Measurements from ENCODE around the gene YAP1. TPM values are rescaled to one million over a fixed set of nuclear protein-coding genes. Genes with fewer than 3 reads are reported as not detected.

Gene YAP1
- 74.3 TPM for polyA plus RNA-seq
- long read RNA-seq, donor 1, full-length matches to known transcripts, result 6 of 6 reads
- long read RNA-seq, donor 1, partial matches to known transcripts, result 0 of 6 reads
- long read RNA-seq, donor 1, other reads (novel, unspliced or antisense), result 0 of 6 reads
- long read RNA-seq, donor 2, full-length matches to known transcripts, result 18 of 24 reads
- long read RNA-seq, donor 2, partial matches to known transcripts, result 6 of 24 reads
- long read RNA-seq, donor 2, other reads (novel, unspliced or antisense), result 0 of 24 reads
- long read RNA-seq, donor 3, result 0 reads
- long read RNA-seq, donor 4, full-length matches to known transcripts, result 2 of 2 reads
- long read RNA-seq, donor 4, partial matches to known transcripts, result 0 of 2 reads
- long read RNA-seq, donor 4, other reads (novel, unspliced or antisense), result 0 of 2 reads
- long read RNA-seq, donor 5, full-length matches to known transcripts, result 6 of 6 reads
- long read RNA-seq, donor 5, partial matches to known transcripts, result 0 of 6 reads
- long read RNA-seq, donor 5, other reads (novel, unspliced or antisense), result 0 of 6 reads
- long read RNA-seq, donor 6, full-length matches to known transcripts, result 9 of 20 reads
- long read RNA-seq, donor 6, partial matches to known transcripts, result 11 of 20 reads
- long read RNA-seq, donor 6, other reads (novel, unspliced or antisense), result 0 of 20 reads
- long read RNA-seq, donor 7, full-length matches to known transcripts, result 9 of 27 reads
- long read RNA-seq, donor 7, partial matches to known transcripts, result 18 of 27 reads
- long read RNA-seq, donor 7, other reads (novel, unspliced or antisense), result 0 of 27 reads
- long read RNA-seq, donor 8, full-length matches to known transcripts, result 9 of 60 reads
- long read RNA-seq, donor 8, partial matches to known transcripts, result 51 of 60 reads
- long read RNA-seq, donor 8, other reads (novel, unspliced or antisense), result 0 of 60 reads
- long read RNA-seq, donor 9, full-length matches to known transcripts, result 5 of 5 reads
- long read RNA-seq, donor 9, partial matches to known transcripts, result 0 of 5 reads
- long read RNA-seq, donor 9, other reads (novel, unspliced or antisense), result 0 of 5 reads
- long read RNA-seq, donor 10, full-length matches to known transcripts, result 9 of 26 reads
- long read RNA-seq, donor 10, partial matches to known transcripts, result 17 of 26 reads
- long read RNA-seq, donor 10, other reads (novel, unspliced or antisense), result 0 of 26 reads
- long read RNA-seq, donor 11, full-length matches to known transcripts, result 3 of 10 reads
- long read RNA-seq, donor 11, partial matches to known transcripts, result 7 of 10 reads
- long read RNA-seq, donor 11, other reads (novel, unspliced or antisense), result 0 of 10 reads

DNA sequence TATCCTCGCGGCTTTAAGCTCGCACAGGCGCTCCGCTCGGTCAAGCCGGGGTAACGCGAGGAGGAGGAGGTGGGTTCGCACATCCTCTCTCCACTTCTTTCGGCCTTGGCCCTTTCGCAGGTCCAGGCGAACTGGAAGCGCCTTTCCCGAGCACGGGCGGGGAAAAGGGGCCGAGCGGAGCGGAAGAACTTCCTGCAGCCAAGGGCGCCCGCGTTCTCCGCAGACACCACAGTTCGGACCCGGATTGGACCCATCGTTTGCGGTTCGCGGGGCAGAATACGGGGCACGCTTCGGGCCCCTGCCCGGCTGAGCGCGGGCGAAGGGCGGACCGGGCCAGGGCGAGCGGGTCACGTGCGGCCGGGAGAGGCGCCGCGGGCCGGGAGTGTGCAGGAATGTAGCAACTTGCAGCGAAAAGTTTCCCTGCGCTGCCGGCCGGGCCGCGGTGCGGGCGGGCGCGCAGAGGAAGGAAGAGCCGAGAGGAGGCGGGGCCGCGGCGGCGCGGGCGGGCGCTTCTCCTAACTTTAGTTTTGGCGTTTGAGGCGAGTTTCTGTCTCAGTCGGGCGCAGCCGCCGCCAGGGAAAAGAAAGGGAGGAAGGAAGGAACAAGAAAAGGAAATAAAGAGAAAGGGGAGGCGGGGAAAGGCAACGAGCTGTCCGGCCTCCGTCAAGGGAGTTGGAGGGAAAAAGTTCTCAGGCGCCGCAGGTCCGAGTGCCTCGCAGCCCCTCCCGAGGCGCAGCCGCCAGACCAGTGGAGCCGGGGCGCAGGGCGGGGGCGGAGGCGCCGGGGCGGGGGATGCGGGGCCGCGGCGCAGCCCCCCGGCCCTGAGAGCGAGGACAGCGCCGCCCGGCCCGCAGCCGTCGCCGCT is at the start of gene YAP1:
Gene YAP1, plus strand, starts transcription at position 552 of the 865 bp plus-strand sequence. CDS start 402 bp downstream, outside the sequence.
- Histone ChIP-seq H3K9me3 (ENCODE audit: control insufficient read depth, low read depth, low read length) (no peaks in the 10 kb centered on the region), H3K27ac (ENCODE audit: low read length) (peak within 1 kb of the TSS; percentile 95), H3K4me3 (ENCODE audit: low read length) (peak within 1 kb of the TSS; percentile 93), H3K4me1 (ENCODE audit: control insufficient read depth, insufficient read depth, low read length) (peaks cover 11% of the 10 kb centered on the region), H3K27me3 (ENCODE audit: control insufficient read depth, insufficient read depth, low read length) (no peaks in the 10 kb centered on the region), H3K36me3 (ENCODE audit: control insufficient read depth, insufficient read depth, low read length) (peaks cover 3% of the 10 kb centered on the region)
- DNase-seq, result peak; percentile 91 to 99
- WGBS (ENCODE audit: insufficient coverage, low lambda C conversion rate), result 0% methylated on average over 6 of the region's 104 CpGs

DNA sequence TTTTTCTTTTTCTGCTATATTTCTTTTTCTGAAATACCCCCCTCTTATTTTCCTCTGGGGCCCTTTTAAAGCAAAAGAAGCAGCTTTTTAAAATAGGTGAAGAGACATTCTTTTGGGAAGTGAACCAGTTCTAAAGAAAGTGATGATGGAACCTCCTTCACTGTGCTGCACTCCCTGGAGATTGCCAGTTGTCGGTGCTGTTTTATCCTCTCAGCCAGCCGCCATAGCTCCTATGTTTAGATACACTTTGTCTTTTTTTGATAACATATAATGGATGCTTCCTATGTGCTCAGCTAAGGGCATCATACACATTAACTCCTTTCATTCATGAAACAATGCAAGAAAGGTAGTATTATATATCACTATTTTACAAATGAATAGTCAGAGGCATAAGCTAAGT is 49.0 kb upstream of the YAP1 start:
- Histone ChIP-seq H3K4me1 (ENCODE audit: control insufficient read depth, insufficient read depth, low read length) (no peaks in the 10 kb centered on the region), H3K27me3 (ENCODE audit: control insufficient read depth, insufficient read depth, low read length) (no peaks in the 10 kb centered on the region), H3K9me3 (ENCODE audit: control insufficient read depth, low read depth, low read length) (no peaks in the 10 kb centered on the region), H3K36me3 (ENCODE audit: control insufficient read depth, insufficient read depth, low read length) (no peaks in the 10 kb centered on the region), H3K4me3 (ENCODE audit: low read length) (no peak overlapping the region), H3K27ac (ENCODE audit: low read length) (no peak overlapping the region)
- WGBS (ENCODE audit: insufficient coverage, low lambda C conversion rate), result no CpG with 5 or more reads among the region's 2 CpGs
- DNase-seq, result no peak

DNA sequence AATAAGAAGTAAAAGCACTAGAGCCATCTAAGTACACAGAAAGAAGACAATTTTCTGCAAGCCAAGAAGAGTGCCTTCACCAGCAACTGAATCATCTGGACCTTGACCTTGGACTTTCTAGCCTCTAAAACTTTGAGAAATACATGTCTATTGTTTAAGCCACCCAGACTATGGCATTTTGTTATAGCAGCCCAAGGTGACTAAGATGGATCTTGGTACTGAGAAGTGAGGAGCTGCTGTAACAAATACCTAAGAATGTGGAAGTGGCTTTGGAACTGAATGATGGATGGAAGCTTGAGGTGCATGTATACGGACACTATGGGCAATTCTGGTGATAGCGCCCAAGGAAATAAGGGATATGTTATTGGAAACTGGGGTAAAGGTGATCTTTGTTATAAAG is 48.1 kb upstream of the YAP1 start:
- peak in 1 of 2 donors; percentile 6 for DNase-seq
- no peak overlapping the region for H3K4me3 ChIP-seq (ENCODE audit: low read length)
- no peaks in the 10 kb centered on the region for H3K27me3 ChIP-seq (ENCODE audit: control insufficient read depth, insufficient read depth, low read length)
- no peak overlapping the region for H3K27ac ChIP-seq (ENCODE audit: low read length)
- H3K36me3 ChIP-seq (ENCODE audit: control insufficient read depth, insufficient read depth, low read length), result no peaks in the 10 kb centered on the region
- 100% methylated on average over 1 of the region's 2 CpGs for WGBS (ENCODE audit: insufficient coverage, low lambda C conversion rate)
- H3K4me1 ChIP-seq (ENCODE audit: control insufficient read depth, insufficient read depth, low read length), result no peaks in the 10 kb centered on the region
- no peaks in the 10 kb centered on the region for H3K9me3 ChIP-seq (ENCODE audit: control insufficient read depth, low read depth, low read length)

DNA sequence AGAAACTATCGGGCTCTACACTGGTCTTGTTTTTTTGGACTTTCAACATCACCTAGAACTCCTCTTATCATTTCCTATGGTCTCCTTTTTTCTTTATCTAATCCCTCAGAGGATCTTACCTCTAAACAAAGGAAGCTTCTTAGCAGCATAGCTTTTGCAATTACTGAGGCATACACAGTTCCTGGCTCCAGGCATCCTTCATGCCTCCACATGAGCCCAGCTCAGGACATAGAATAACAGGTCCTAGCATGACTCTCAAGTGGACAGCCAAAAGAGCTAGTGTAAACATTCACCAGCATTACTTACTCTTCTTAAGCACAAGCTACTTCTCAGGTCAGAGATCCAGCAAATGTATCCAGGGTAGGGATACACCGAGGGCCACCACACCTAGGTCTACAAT is 45.9 kb upstream of the YAP1 start:
- DNase-seq, result no peak
- no peak overlapping the region for H3K4me3 ChIP-seq (ENCODE audit: low read length)
- no peak overlapping the region for H3K27ac ChIP-seq (ENCODE audit: low read length)
- H3K4me1 ChIP-seq (ENCODE audit: control insufficient read depth, insufficient read depth, low read length), result no peaks in the 10 kb centered on the region
- no peaks in the 10 kb centered on the region for H3K27me3 ChIP-seq (ENCODE audit: control insufficient read depth, insufficient read depth, low read length)
- no peaks in the 10 kb centered on the region for H3K36me3 ChIP-seq (ENCODE audit: control insufficient read depth, insufficient read depth, low read length)
- WGBS (ENCODE audit: insufficient coverage, low lambda C conversion rate), result 100% methylated on average over 1 of the region's 2 CpGs
- no peaks in the 10 kb centered on the region for H3K9me3 ChIP-seq (ENCODE audit: control insufficient read depth, low read depth, low read length)

- Histone ChIP-seq H3K27me3 (ENCODE audit: control insufficient read depth, insufficient read depth, low read length) (no peaks in the 10 kb centered on the region), H3K4me3 (ENCODE audit: low read length) (no peak overlapping the region), H3K9me3 (ENCODE audit: control insufficient read depth, low read depth, low read length) (peaks cover 27% of the 10 kb centered on the region), H3K27ac (ENCODE audit: low read length) (no peak overlapping the region), H3K36me3 (ENCODE audit: control insufficient read depth, insufficient read depth, low read length) (no peaks in the 10 kb centered on the region), H3K4me1 (ENCODE audit: control insufficient read depth, insufficient read depth, low read length) (no peaks in the 10 kb centered on the region)
- no peak for DNase-seq
- WGBS (ENCODE audit: insufficient coverage, low lambda C conversion rate), result 0% methylated on average over 1 of the region's 1 CpG
Measured at GRCh38 chr11:102070766-102071165, 39.5 kb upstream of the YAP1 start.

DNA sequence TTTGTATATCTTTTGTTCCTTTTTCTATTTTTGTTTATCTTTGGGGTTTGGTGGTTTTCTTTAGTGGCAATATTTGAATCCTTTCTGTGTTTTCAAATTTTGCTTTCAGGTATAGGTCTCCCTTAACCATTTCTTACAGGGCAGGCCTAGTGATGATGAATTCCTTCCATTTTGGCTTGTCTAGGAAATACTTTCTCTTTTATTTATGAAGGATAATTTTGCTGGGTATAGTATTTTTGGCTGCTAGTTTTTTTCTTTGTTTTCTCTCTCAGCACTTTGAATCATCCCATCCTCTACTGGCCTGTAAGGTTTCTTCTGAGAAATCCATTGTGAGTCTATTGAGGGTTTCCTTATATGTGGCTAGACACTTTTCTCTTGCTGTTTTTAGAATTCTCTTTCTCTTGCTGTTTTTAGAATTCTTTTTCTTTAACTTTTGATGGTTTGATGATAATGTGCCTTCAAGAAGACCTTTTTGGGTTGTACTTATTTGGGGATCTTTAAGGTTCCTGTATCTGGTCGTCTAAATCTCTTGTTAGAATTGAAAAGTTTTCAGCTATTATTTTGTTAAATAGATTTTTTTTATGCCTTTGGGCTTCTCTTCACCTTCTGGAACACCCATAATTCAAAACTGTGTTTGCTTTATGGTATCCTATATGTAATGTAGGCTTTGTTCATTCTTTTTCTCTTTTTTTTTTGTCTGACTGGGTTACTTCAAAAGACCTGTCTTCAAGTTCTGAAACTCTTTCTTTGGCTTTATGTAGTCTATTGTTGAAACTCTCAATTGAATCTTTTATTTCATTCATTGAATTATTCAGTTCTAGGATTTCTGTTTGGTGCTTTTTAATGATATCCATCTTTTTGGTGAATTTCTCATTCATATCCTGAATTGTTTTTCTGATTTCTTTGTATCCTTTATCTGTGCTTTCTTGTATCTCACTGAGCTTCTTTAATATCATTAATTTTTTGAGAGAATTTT is 38.5 kb upstream of the YAP1 start:
- Histone ChIP-seq H3K9me3 (ENCODE audit: control insufficient read depth, low read depth, low read length) (peaks cover 27% of the 10 kb centered on the region), H3K4me3 (ENCODE audit: low read length) (no peak overlapping the region), H3K27me3 (ENCODE audit: control insufficient read depth, insufficient read depth, low read length) (no peaks in the 10 kb centered on the region), H3K36me3 (ENCODE audit: control insufficient read depth, insufficient read depth, low read length) (no peaks in the 10 kb centered on the region), H3K27ac (ENCODE audit: low read length) (no peak overlapping the region), H3K4me1 (ENCODE audit: control insufficient read depth, insufficient read depth, low read length) (no peaks in the 10 kb centered on the region)
- WGBS (ENCODE audit: insufficient coverage, low lambda C conversion rate), result 71% methylated on average over 1 of the region's 1 CpG
- no peak for DNase-seq

DNA sequence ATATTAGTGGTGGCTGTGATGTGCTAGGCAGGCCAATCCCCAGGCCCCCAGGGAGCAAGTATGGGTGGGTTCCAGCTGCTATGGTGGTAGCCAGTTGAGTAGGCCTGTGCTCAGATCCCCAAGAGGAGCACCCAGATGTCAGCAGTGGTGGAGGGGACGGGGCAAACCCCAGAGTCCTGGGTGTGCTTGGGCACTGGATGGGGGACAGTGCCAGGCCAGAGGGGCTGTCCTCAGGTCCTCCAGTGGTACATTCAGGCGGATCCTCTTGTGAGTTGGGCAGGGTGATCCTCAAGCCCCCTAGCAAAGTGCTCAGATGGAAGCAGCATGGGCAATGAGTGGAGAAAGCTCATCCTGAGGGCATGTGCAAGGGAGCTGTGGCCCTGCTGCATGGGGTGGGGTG is 37.0 kb upstream of the YAP1 start:
- WGBS (ENCODE audit: insufficient coverage, low lambda C conversion rate), result no CpG with 5 or more reads among the region's 2 CpGs
- Histone ChIP-seq H3K27ac (ENCODE audit: low read length) (no peak overlapping the region), H3K4me1 (ENCODE audit: control insufficient read depth, insufficient read depth, low read length) (no peaks in the 10 kb centered on the region), H3K9me3 (ENCODE audit: control insufficient read depth, low read depth, low read length) (peaks cover 27% of the 10 kb centered on the region), H3K36me3 (ENCODE audit: control insufficient read depth, insufficient read depth, low read length) (no peaks in the 10 kb centered on the region), H3K27me3 (ENCODE audit: control insufficient read depth, insufficient read depth, low read length) (no peaks in the 10 kb centered on the region), H3K4me3 (ENCODE audit: low read length) (no peak overlapping the region)
- no peak for DNase-seq

GRCh38 chr11:102079625-102080024 is 30.6 kb upstream of the YAP1 start:
- no peaks in the 10 kb centered on the region for H3K27me3 ChIP-seq (ENCODE audit: control insufficient read depth, insufficient read depth, low read length)
- H3K9me3 ChIP-seq (ENCODE audit: control insufficient read depth, low read depth, low read length), result no peaks in the 10 kb centered on the region
- H3K27ac ChIP-seq (ENCODE audit: low read length), result no peak overlapping the region
- no peak overlapping the region for H3K4me3 ChIP-seq (ENCODE audit: low read length)
- DNase-seq, result no peak
- no peaks in the 10 kb centered on the region for H3K36me3 ChIP-seq (ENCODE audit: control insufficient read depth, insufficient read depth, low read length)
- no peaks in the 10 kb centered on the region for H3K4me1 ChIP-seq (ENCODE audit: control insufficient read depth, insufficient read depth, low read length)

- WGBS (ENCODE audit: insufficient coverage, low lambda C conversion rate), result no CpG with 5 or more reads among the region's 7 CpGs
- no peaks in the 10 kb centered on the region for H3K4me1 ChIP-seq (ENCODE audit: control insufficient read depth, insufficient read depth, low read length)
- H3K27me3 ChIP-seq (ENCODE audit: control insufficient read depth, insufficient read depth, low read length), result no peaks in the 10 kb centered on the region
- DNase-seq, result no peak
- H3K27ac ChIP-seq (ENCODE audit: low read length), result no peak overlapping the region
- no peaks in the 10 kb centered on the region for H3K9me3 ChIP-seq (ENCODE audit: control insufficient read depth, low read depth, low read length)
- no peak overlapping the region for H3K4me3 ChIP-seq (ENCODE audit: low read length)
- H3K36me3 ChIP-seq (ENCODE audit: control insufficient read depth, insufficient read depth, low read length), result no peaks in the 10 kb centered on the region
Measured at GRCh38 chr11:102081313-102081712, 28.9 kb upstream of the YAP1 start.

Measured in large intestine (tissue), 12 donors.